Cardiac muscle cell (in vitro differentiated cells and primary cell): ENCODE measurements around the gene SGCE. TPM values are rescaled to one million over a fixed set of nuclear protein-coding genes. Genes with fewer than 3 reads are reported as not detected.

Experiments used
- DNase-seq, 2 donors: peaks; one replicate each; pipeline versions ENCODE4 v3.0.0 to v3.0.0-alpha.2; 2010 to 2017; ENCODE audit warnings: low read depth in 1 of 2, low spot score in 1 of 2
- H3K27ac ChIP-seq: fragments of 200-600 bp; sonication (generic); 2 replicates; pipeline ENCODE4 v1.5.1; 2016
- H3K27me3 ChIP-seq: fragments of 200-600 bp; sonication (generic); 2 replicates; pipeline ENCODE4 v1.6.0; 2016; ENCODE audit warnings: control low read depth
- H3K36me3 ChIP-seq: fragments of 200-600 bp; sonication (generic); 2 replicates; pipeline ENCODE4 v1.5.1; 2016; ENCODE audit warnings: control low read depth
- H3K4me1 ChIP-seq: fragments of 200-600 bp; sonication (generic); 2 replicates; pipeline ENCODE4 v1.8.1; 2017; ENCODE audit warnings: low read depth, mild to moderate bottlenecking, mixed run types
- H3K4me3 ChIP-seq: fragments of 200-600 bp; sonication (generic); 2 replicates; pipeline ENCODE4 v1.5.1; 2016; ENCODE audit warnings: mild to moderate bottlenecking
- H3K9me3 ChIP-seq: fragments of 200-600 bp; sonication (generic); 2 replicates; pipeline ENCODE4 v1.5.1; 2017; ENCODE audit warnings: low read depth, mild to moderate bottlenecking, control low read depth
- CTCF ChIP-seq: IDR thresholded peaks from 2 replicates; pipeline ENCODE4 v1.5.1; 2012; ENCODE audit warnings: low read depth, mild to moderate bottlenecking, low read length
- polyA plus RNA-seq: library from polyadenylated mRNA; unstranded; fragments of >200 nt; fragmentation: Nextera tagmentation; extraction: Ambion mirVana; gene quantifications from 2 replicates; pipeline ENCODE4 v1.2.1, GENCODE V29; 2016
- total RNA-seq: library from RNA; depleted of rRNA; stranded (reverse); fragments of >200 nt; gene quantifications from 2 replicates; pipeline ENCODE4 v1.2.3, GENCODE V29; 2016

The SGCE gene
- total and polyA plus RNA-seq, 2 experiments from 2014 or later: 48.8 to 65.0 TPM

DNA sequence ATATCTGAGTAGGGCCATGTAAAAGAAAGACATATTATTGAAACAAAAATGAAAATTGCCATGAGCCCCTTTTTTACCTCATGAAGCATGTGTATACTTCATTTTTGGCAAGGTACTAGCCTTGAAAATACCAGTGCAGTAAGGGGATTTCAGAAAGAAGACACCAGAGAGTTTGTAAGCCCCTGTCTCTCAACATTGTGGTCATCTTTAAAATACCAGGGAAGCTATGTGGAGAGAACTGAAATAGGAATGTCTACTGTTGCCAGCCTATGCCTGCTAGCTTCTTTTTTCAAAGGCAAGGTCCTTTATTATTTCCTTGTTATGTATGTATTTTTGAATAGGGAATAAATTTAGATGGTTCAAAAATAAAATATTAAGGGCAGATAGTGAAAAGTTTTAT lies 88.5 kb downstream of the SGCE start:
- no peak for TF ChIP-seq CTCF
- Histone ChIP-seq H3K4me3 (no peak overlapping the region), H3K4me1 (no peaks in the 10 kb centered on the region), H3K27ac (no peak overlapping the region), H3K27me3 (no peaks in the 10 kb centered on the region), H3K9me3 (no peaks in the 10 kb centered on the region), H3K36me3 (no peaks in the 10 kb centered on the region)
- DNase-seq: no peak

DNA sequence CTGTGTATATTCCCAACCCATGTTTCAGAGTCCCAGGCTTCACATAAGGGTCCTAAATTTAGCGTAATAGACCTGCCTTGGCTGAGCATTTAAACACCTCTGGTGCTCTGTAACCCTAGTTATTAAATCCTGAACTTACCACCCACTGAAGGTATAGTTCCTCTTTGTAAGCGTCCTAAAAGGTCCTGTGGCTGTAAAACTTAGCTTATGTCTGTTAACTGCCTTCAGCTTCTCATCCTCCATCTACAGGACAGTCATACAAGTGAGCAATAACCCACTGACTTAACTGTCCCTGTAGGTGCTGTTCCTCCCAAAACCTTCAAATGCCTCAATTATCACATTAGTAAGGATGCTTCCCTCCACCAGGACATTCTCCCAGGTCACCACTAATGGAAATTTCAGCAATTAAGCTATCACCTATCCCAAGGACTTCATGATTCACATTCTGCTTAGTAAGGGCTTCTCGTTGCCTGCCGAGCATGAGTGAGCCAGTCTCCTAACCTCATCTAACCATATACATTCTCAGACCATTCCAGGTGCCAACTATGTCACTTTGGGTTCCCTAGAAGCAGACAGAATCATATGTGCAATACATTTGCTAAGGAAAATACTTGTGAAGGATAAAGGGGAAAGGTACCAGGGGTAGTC lies 90.6 kb downstream of the SGCE start:
- Histone ChIP-seq H3K4me3 (no peak overlapping the region), H3K9me3 (no peaks in the 10 kb centered on the region), H3K27me3 (no peaks in the 10 kb centered on the region), H3K36me3 (peaks cover 5% of the 10 kb centered on the region), H3K27ac (no peak overlapping the region), H3K4me1 (no peaks in the 10 kb centered on the region)
- no peak for TF ChIP-seq CTCF
- no peak for DNase-seq

DNA sequence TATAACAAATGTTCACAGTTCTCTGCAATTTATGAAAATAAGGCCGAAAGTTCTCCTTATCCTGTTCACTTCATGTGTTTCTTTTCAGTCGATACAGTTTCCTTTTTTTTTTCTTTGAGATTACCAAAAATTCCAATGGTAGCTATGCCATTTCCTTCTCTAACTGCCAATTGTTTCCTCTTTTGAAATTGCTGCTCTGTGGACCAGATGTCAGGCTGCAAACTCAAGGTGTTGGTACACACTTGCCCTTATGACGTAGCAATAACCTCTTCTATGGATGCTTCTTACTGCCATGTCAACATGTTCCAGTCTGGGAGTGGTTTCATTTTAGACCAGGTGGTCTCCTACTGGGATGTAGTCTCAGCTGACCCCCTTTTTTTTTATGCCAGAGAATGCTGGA lies 93.4 kb downstream of the SGCE start:
- peak in 1 of 2 donors; percentile 23 for DNase-seq
- H3K36me3 ChIP-seq: peaks cover 16% of the 10 kb centered on the region
- no peak for TF ChIP-seq CTCF
- H3K27ac ChIP-seq: no peak overlapping the region
- no peaks in the 10 kb centered on the region for H3K4me1 ChIP-seq
- no peak overlapping the region for H3K4me3 ChIP-seq
- no peaks in the 10 kb centered on the region for H3K9me3 ChIP-seq
- no peaks in the 10 kb centered on the region for H3K27me3 ChIP-seq

DNA sequence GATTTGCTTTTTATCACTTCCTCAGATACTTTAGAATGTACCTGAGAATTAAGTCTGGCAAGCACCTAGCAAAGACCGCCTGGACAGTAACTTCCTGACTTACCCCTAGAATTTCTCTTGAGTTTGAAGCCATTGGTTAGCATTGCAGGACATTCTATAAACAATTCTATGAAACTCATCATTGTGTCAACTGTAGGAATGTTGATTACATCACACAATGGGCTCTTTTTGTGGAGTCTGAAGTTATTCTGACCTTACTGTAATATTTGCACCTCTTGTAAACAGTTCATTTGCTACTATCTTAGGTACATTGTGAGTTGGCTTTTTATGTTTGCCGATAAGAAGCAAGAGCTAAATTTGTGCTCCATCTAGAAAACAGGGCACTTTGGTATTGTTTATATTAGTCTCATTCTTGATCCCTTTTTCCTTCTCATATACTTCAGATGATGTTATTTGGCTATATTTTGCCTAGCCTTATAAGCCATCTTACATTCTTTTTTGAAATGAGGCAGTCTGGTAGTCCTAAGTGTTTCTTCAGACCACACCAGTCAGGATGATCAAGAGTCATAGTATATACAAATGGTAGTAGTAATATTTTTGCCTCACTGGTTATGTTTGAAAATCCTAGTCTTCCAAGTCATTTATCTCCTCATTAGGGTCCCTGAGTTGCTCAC lies 94.0 kb downstream of the SGCE start:
- Histone ChIP-seq H3K27me3 (no peaks in the 10 kb centered on the region), H3K36me3 (peaks cover 20% of the 10 kb centered on the region), H3K27ac (no peak overlapping the region), H3K4me3 (no peak overlapping the region), H3K4me1 (no peaks in the 10 kb centered on the region), H3K9me3 (no peaks in the 10 kb centered on the region)
- no peak for TF ChIP-seq CTCF
- DNase-seq: peak in 1 of 2 donors; percentile 27

DNA sequence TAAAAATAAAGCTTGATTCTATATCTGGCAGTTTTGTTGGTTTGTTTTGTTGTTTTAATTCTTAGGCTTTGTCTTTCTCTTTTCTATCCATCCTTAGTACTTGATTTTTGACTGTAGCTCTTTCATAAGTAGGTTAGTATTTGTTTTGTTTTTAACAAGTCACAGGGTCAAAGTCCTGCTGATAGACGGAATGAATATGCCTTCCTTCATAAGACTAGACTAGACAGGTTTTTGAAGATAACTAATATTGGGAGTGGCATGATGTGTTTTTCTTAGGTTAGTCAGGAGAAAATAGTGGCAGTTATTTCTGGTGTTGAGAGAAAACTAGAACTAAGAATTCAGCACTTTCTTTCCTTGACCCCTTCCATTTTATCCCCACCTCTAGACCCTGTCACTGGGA lies 96.0 kb downstream of the SGCE start:
- Histone ChIP-seq H3K27me3 (no peaks in the 10 kb centered on the region), H3K27ac (no peak overlapping the region), H3K36me3 (peaks cover 36% of the 10 kb centered on the region), H3K4me3 (no peak overlapping the region), H3K9me3 (no peaks in the 10 kb centered on the region), H3K4me1 (no peaks in the 10 kb centered on the region)
- no peak for TF ChIP-seq CTCF
- DNase-seq: no peak
